Ramos (cell line): ENCODE results near the gene CLASP1.

Experiments
- in situ Hi-C: fragments of 300-500 bp; cut with MboI; formaldehyde crosslinking; loops from one replicate; pipeline ENCODE4 v1.14.3; 2022; ENCODE audit warnings: low sequenced_read_pairs; ENCODE audit not compliant: unreplicated experiment

Gene CLASP1

DNA sequence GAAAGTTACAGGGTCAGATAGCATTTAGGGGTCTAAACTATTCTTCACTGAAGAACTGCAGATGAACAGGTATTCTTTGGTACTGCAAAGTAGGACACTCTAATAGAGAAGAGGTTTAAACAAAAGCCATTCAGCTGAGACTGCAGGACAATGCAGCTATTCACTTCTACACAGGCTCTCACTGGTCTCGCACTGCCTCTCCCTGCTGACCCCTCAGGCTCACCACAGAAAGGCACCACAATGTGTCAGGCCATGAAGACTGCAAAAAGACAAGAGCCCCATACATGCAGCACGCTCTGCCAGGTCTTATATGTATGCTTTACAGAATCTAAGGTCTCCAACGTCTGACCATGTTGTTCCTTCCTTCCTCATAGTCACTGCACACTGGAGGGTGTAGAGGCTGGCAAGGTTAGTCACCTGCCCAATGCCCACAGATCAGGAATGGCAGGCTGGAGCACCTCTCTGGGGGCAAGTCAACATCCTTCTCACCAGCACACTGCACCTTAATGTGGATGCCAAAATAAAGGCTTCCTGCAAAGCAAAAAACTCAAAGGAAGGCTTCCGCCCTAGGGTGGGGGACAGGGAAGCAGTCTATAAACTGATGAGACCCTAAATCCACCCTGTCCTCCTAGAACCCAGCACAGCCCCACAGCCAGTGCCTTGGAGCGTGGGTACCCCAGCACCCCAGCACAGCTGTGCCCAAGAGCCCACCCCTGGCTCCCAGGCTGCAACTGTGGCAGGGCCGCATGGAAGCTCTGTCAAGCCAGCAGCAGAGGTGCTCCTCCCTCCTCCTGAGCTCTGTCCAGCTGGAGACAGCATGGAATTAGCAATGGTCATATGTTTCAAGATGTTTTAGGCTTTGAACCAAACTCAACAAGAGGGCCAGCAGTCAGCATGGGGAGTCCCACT is 129.3 kb downstream of the CLASP1 start:
- in situ Hi-C loops: no loop called here

DNA sequence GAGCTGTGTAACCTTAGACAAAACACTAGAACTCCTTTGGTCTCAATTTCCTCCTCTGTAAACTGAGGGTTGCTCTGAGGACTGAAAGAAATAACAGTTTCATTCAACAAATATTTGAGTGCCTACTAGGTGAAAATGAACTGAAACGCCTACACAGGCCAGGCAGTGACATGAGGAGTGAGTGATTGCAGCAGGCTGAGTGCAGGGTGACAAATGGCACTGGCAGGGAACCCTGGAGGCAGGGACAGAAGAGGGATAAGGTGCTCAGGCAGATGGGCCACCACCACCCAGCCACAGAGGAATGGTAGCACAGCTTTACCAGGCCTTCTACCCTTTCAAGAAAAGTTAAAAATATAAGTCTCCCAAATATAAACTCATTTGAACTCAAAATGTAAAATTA is 130.1 kb downstream of the CLASP1 start:
- in situ Hi-C loops: no loop called here

DNA sequence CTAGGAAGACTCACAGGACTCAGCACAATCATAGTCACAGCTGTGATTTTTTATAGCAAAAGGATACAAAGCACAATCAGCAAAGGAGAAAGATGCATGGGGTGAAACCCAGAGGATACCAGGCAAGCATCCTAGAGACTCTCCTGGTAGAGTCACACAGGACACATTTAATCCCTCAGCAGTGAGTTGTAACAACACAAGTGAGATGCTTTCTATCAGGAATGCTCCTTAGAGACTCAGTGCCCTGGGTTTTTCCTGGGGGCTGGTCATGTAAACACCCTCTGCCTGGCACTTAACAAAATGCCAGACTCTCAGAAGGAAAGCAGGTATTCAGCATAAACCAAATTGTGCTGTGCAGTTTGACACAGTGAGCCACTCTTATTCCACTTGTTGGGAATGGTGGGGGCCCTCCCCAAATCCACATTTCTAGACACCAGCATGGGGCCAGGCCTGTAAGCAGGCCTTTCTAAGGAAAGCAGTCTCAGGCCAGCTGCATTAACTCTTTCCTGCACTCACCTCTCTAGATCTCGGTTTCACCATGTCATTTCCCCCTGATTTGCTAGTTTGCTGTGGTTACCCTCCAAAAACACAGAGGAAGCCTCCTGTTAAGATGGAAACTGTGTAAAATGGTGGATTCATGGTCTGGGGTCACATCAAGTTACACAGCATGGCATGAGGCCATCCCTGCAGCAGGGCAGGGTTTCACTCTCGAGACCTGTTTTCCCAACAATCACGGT is 135.5 kb downstream of the CLASP1 start:
- in situ Hi-C loops: no loop called here

DNA sequence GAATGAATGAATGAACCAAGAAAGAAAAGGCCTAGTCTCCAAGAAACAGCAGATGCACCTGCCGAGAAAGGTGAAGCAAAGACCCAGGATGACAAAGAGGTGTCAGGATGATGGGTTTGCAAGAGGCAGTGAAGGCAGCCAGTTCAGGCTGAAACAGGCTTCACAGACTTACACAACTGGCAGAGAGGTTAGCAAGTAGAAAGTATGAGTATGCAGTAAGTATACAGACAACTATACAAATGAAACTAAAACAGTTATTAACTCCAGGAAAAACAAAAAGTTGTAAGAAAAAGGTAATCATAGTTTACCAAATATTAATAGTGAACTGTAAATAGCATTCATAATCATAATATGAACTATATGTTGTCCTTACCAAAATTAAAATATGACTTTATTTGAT is 138.4 kb downstream of the CLASP1 start:
- in situ Hi-C loops: no loop called here

DNA sequence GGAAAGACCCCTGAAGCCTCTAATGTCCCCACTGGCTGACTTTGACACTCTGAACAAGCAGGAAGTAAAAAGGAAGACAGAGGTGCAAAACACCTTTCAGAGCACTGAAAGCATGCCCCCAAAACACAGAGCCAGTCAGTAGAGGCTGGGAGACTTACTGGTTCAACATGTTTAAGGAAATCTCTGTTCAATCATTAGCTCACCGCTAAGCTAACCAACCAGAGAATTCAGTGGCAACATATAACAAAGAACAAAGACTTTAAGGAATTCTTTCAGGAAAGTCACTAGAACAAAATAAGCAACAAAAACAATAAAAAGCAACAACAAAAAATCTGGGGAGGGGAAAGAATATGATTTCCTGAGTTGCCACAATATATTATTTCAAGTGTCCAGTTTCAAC is 142.6 kb downstream of the CLASP1 start:
- in situ Hi-C loops: no loop called here

- in situ Hi-C loops: no loop called here
These were observed 143.2 kb downstream of the CLASP1 start for GRCh38 chr2:121505986-121506586.

DNA sequence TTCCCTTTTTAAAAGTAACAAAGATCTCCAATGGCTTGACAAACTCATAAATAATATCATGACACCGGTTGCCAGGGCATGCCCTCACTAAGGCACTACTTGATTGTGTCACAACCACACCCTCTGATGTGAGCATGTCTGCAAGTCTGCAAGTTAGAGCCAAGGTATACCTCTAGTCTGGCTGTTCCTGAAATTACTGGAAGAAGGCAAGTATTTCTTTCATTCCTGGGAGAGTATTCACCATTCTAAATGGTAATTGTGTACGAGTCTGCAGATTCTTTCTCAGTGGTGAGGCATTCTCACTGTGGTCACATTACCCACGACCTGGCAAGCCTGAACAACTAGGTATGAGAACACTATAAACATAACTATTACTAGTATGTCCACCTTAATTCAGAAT is 144.3 kb downstream of the CLASP1 start:
- in situ Hi-C loops: no loop called here

DNA sequence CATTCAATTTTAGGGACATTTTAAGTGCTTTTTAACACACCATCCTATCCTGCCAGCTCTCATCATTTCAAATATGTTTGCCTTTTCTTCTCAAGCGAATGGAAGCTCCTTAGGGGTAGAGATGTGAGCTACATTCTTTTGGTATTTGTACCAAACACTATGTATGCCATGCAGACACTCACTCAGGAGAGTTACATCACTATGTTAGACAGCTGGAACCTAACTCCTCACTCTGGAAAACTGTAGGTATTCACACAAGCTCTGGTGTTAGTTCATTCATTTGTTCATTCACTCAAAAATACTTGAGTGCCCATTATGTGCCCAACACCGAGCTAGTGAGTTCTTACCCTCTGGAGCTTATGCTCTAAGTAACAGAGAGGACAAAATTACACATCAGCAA is 144.9 kb downstream of the CLASP1 start:
- in situ Hi-C loops: no loop called here

DNA sequence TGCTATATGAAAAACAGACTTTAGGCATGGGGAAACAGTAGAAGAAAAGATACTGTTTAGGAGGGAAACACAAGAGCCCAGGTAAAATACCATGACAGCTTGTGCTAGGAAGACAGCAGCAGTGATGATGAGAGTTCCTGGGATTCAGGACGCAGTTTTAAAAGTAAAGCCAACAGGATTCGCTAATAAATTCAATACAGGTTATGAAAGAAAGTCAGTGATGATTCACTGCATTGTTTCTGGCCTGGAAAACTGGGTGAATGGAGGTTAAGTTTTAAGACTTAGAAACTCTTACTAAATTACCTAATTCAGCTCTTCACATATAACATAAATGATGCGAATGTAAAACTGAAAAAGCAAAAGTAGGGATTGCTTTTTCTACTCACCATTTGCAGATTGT is 146.5 kb downstream of the CLASP1 start:
- in situ Hi-C loops: no loop called here

DNA sequence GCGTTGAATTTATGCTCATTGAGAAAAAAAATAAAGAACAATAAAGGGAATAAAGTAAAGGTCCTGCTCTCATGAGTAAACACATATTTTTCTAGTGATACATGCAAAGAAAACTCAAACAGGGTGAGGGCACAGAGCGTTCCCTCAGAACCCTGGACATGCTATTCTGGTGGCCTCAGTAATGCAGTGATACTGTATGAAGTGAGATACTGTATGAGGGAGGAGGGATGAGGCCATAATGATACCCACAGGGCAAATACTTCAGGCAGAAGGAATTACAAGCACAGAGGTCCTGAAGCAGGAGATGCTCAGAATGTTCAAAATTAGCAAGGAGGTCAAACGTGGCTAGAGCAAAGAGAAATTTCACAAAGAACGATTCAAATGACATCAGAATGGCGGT is 147.0 kb downstream of the CLASP1 start:
- in situ Hi-C loops: no loop called here

DNA sequence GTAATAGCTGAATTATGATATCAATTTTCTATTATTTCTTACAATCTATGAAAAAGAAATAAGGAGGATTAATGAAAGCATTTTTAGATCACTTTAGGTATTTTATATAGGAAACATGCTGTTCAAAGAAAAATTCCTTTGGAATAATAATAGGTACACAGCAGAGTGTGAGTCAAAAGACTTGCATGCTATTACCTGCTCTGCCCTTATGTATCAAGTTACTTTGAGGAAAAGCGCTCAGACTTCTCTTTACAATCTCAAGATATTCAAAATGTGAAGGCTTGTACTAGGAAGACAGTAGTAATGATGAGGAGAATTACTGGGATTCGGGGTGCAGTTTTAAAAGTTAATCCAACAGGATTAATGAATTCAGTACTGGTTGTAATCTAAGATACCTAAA is 147.7 kb downstream of the CLASP1 start:
- in situ Hi-C loops: no loop called here

GRCh38 chr2:121501031-121501430 is 148.2 kb downstream of the CLASP1 start:
- in situ Hi-C loops: no loop called here

GRCh38 chr2:121498731-121499130 is 150.5 kb downstream of the CLASP1 start:
- in situ Hi-C loops: no loop called here

DNA sequence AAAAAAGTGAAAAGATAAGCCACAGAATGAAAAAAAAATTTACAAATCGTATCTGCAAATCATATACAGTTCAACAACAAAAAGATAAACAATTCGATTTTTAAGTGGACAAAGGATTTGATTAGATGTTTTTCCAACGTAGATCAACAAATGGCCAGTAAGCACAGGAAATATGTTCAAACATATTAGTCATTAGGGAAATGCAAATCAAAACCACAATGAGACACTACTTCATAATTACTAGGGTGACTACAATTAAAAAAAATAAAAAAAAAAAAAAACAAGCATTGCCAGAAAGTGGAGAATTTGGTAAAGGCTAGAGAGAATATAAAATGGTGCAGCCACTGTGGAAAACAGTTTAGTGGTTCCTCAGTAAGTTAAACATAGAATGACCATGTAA is 156.9 kb downstream of the CLASP1 start:
- in situ Hi-C loops: no loop called here

- in situ Hi-C loops: no loop called here
These were observed 157.7 kb downstream of the CLASP1 start for GRCh38 chr2:121491518-121491917.

- in situ Hi-C loops: no loop called here
These were observed 158.6 kb downstream of the CLASP1 start for GRCh38 chr2:121490584-121491133.

DNA sequence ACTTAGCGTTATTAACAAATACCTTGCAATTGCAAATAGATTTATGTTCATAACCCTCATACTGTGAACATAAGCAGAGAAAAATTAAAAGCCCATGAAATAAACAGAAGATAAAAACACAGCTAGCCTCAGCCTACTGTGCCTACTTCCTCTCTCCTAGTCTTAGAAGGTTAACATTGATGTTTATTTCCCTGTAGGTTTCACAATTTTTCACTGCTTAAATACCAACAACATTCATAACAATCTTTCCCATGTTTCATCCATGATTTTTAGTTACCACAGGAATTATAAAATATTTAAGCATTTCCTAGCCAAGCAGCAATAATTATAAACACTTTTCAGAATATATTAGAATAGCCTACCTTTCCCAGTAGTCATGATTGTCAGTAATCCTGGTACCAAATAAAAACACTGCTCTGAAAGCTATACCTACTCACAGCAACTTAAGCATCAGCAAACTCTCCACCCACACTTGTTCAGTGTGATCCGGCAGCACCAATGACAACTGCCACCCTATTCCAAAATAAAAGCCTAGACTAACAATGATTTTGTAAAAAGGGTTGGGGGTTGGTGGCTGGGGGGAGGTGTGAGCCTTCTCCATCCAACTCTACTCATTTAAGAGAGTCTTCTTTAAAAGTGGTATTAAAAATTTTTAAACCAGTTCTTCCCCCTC is 159.2 kb downstream of the CLASP1 start:
- in situ Hi-C loops: no loop called here

DNA sequence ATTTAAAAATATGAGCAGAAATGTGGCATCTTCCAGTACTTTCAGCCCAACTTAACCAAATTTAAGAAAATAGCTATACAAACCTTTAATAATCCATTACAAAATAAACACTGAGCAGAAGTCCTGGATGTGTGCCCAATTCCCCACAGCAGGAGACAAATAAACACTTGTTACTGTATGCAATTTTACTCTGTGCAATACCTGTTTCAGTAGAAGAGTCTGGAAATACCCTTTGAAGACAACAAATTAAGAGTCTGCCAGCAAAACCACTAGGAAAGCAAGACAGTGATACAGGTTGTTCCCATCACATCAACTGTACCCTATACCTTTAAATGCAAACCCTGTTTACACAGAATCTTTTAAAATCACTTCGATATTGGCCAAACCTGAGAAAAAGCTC is 160.0 kb downstream of the CLASP1 start:
- in situ Hi-C loops: no loop called here

- in situ Hi-C loops: no loop called here
These were observed 163.0 kb downstream of the CLASP1 start for GRCh38 chr2:121486191-121486790.

DNA sequence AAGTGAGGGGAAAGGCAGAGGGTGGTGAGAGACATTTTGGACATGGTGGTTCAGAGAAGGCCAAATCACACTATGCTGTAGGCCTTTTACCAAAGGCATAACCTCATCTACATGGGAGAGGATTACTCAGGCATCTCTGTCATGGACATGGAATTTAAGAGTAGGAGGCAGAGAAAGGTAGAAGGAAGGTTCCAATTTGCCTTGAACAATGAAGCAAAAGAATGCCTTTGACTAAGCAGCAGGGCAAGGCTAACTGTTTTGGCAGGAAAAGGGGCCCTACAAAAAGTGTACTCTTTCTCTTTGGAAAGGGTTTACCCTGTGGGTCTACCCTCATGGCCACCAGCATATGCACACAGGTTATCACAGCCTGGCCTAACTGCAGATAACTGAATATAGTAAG is 164.2 kb downstream of the CLASP1 start:
- in situ Hi-C loops: no loop called here
